Neuronal stem cell (in vitro differentiated cells): ENCODE results near the gene FHIT.
A peak's percentile ranks its signal among the peaks of the same experiment; 100 is the strongest.

ENCODE experiments used
- DNase-seq: peaks from one replicate; pipeline ENCODE4 v3.0.0-alpha.2; 2013; ENCODE audit warnings: low spot score
- H2AFZ ChIP-seq: one replicate; pipeline ENCODE4 v1.6.1; 2013; ENCODE audit warnings: mild to moderate bottlenecking, low read length, inconsistent platforms
- H2AK5ac ChIP-seq: 2 replicates; pipeline ENCODE4 v1.6.1; 2013; ENCODE audit warnings: low read depth, mild to moderate bottlenecking, inconsistent platforms, low read length, moderate library complexity, mixed read lengths
- H2BK120ac ChIP-seq: 2 replicates; pipeline ENCODE4 v1.6.1; 2013; ENCODE audit warnings: low read depth, mild to moderate bottlenecking, inconsistent platforms, low read length, moderate library complexity, mixed read lengths
- H2BK12ac ChIP-seq: one replicate; pipeline ENCODE4 v1.6.1; 2013; ENCODE audit warnings: low read length, inconsistent platforms
- H2BK15ac ChIP-seq: 2 replicates; pipeline ENCODE4 v1.6.1; 2013; ENCODE audit warnings: mild to moderate bottlenecking, low read length, inconsistent platforms, mixed read lengths
- H2BK5ac ChIP-seq: one replicate; pipeline ENCODE4 v1.6.1; 2013; ENCODE audit warnings: inconsistent platforms, mild to moderate bottlenecking, low read length, moderate library complexity
- H3K14ac ChIP-seq: one replicate; pipeline ENCODE4 v1.6.1; 2013; ENCODE audit warnings: low read length, inconsistent platforms
- H3K18ac ChIP-seq: 2 replicates; pipeline ENCODE4 v1.6.1; 2013; ENCODE audit warnings: low read length, inconsistent platforms
- H3K23ac ChIP-seq: 2 replicates; pipeline ENCODE4 v1.6.1; 2013; ENCODE audit warnings: low read depth, mild to moderate bottlenecking, mixed read lengths, low read length, inconsistent platforms; ENCODE audit not compliant: poor library complexity
- H3K27ac ChIP-seq: replicated peaks from 3 replicates; pipeline ENCODE4 v1.5.1; 2013; ENCODE audit warnings: low read length, inconsistent platforms
- H3K27me3 ChIP-seq, 3 experiments: 2 replicates each; pipeline ENCODE4 v1.6.1; 2013; ENCODE audit warnings: low read length in 3 of 3, mild to moderate bottlenecking in 2 of 3, inconsistent platforms in 1 of 3, low read depth in 1 of 3, mixed read lengths in 1 of 3, moderate library complexity in 1 of 3; ENCODE audit not compliant: control insufficient read depth in 3 of 3, insufficient read depth in 3 of 3
- H3K36me3 ChIP-seq, 2 donors: replicated peaks in 1 of 2; 2 replicates each; pipeline ENCODE4 v1.6.1; 2013; ENCODE audit warnings: low read length in 2 of 2; ENCODE audit not compliant: control insufficient read depth in 2 of 2, insufficient read depth in 2 of 2
- H3K4ac ChIP-seq: 2 replicates; pipeline ENCODE4 v1.6.1; 2013; ENCODE audit warnings: inconsistent platforms, mild to moderate bottlenecking, low read length, moderate library complexity
- H3K4me1 ChIP-seq, 2 donors: 1 replicate in 1 of 2; 2 replicates in 1 of 2; pipeline ENCODE4 v1.6.1; 2013; ENCODE audit warnings: low read length in 2 of 2, low read depth in 1 of 2; ENCODE audit not compliant: control insufficient read depth in 2 of 2, insufficient read depth in 1 of 2
- H3K4me2 ChIP-seq: one replicate; pipeline ENCODE4 v1.6.1; 2013; ENCODE audit warnings: mild to moderate bottlenecking, low read length, inconsistent platforms; ENCODE audit not compliant: insufficient read depth, poor library complexity, severe bottlenecking
- H3K4me3 ChIP-seq, 2 donors: 2 replicates each; pipeline ENCODE4 v1.5.1; 2013; ENCODE audit warnings: low read length in 2 of 2, mild to moderate bottlenecking in 2 of 2, inconsistent platforms in 1 of 2, moderate library complexity in 1 of 2
- H3K79me1 ChIP-seq: one replicate; pipeline ENCODE4 v1.6.1; 2013; ENCODE audit warnings: low read depth, mild to moderate bottlenecking, inconsistent platforms, low read length, moderate library complexity
- H3K9ac ChIP-seq: one replicate; pipeline ENCODE4 v1.6.1; 2013; ENCODE audit warnings: mild to moderate bottlenecking, low read depth, low read length, inconsistent platforms; ENCODE audit not compliant: poor library complexity
- H3K9me3 ChIP-seq, 2 donors: replicated peaks in 1 of 2; 2 replicates each; pipeline versions ENCODE3 to v1.6.1; 2013; ENCODE audit warnings: low read length in 2 of 2, mild to moderate bottlenecking in 2 of 2, inconsistent platforms in 1 of 2, low read depth in 1 of 2, mixed read lengths in 1 of 2, moderate library complexity in 1 of 2; ENCODE audit not compliant: control insufficient read depth in 2 of 2, insufficient read depth in 1 of 2
- H4K8ac ChIP-seq: one replicate; pipeline ENCODE4 v1.6.1; 2013; ENCODE audit warnings: low read depth, mild to moderate bottlenecking, inconsistent platforms, low read length, moderate library complexity
- H4K91ac ChIP-seq: one replicate; pipeline ENCODE4 v1.6.1; 2013; ENCODE audit warnings: low read length, low read depth, mild to moderate bottlenecking, inconsistent platforms; ENCODE audit not compliant: poor library complexity
- WGBS, 2 donors: extraction: QIAGEN DNeasy Blood & Tissue Kit; methylation state at CpG; one replicate each; pipeline ENCODE4 v1.1.7; 2013; ENCODE audit warnings: missing lambda C conversion rate in 2 of 2, mixed read lengths in 1 of 2; ENCODE audit not compliant: insufficient read length in 2 of 2, insufficient replicate concordance in 1 of 2; ENCODE audit errors: extremely low coverage in 2 of 2; 5-methylcytosine and 5-hydroxymethylcytosine counted together

FHIT gene

DNA sequence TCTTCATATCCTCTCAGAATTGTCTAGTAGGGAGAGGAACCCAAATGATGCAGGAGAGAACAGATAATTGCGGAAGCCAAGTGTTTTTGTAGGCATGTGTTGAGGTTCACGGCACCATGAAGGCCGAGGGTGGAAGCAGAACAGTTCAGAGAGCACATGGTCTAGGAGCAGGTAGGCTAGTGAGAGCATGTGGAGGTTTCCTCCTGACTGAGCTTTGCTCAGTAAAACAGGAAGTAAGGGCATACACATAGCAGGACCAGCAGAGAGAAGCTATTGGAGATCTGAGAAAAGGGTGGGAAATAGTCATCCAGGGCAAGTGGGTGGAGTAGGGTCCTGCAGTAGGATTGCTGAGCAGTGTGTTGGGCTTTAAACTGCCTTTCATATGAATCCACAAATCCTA is 491.1 kb downstream of the FHIT start:
- WGBS, 2 donors = no CpG with 5 or more reads among the region's 3 CpGs
- peaks cover 0 to 2% of the 10 kb centered on the region in 2 donors for H3K9me3 ChIP-seq
- no peak overlapping the region for H3K4me2 ChIP-seq
- H3K18ac ChIP-seq = no peak overlapping the region
- no peak overlapping the region for H2AK5ac ChIP-seq
- H4K91ac ChIP-seq = no peak overlapping the region
- no peak overlapping the region for H3K4ac ChIP-seq
- no peak overlapping the region for H2AFZ ChIP-seq
- no peak overlapping the region for H3K9ac ChIP-seq
- no peak overlapping the region for H3K14ac ChIP-seq
- H3K4me3 ChIP-seq = no peak overlapping the region
- H2BK12ac ChIP-seq = no peak overlapping the region
- no peak for DNase-seq
- no peaks in the 10 kb centered on the region for H3K36me3 ChIP-seq
- H3K27ac ChIP-seq = no peak overlapping the region
- H2BK120ac ChIP-seq = no peak overlapping the region
- no peak overlapping the region for H3K23ac ChIP-seq
- peaks cover 2 to 11% of the 10 kb centered on the region in 2 donors for H3K4me1 ChIP-seq
- no peak overlapping the region for H2BK15ac ChIP-seq
- no peak overlapping the region for H2BK5ac ChIP-seq
- no peaks in the 10 kb centered on the region for H3K27me3 ChIP-seq
- no peak overlapping the region for H4K8ac ChIP-seq
- no peaks in the 10 kb centered on the region for H3K79me1 ChIP-seq

DNA sequence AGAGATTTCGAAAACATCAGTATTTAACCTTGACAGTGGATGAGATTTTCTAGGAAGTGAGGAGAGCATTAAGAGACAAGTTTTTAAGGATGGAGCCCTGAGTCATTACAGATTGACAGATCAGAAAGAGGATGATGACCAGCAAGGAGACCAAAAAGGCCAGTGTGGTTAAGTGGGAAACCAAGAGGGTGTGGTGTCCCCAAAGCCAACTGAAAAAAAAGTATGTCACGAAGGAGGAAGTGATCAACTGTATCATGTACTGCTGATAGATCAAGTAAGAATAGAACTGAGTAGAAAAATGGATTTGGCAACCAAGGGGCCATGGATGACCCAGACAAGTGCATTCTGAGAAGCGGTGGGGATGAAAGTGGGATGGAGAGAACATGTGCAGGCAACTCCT is 491.8 kb downstream of the FHIT start:
- Histone ChIP-seq H3K36me3 (no peaks in the 10 kb centered on the region), H4K91ac (no peak overlapping the region), H3K4me2 (no peak overlapping the region), H3K9me3 (peaks cover 0 to 2% of the 10 kb centered on the region in 2 donors), H2AFZ (no peak overlapping the region), H3K27ac (no peak overlapping the region), H3K9ac (no peak overlapping the region), H2BK12ac (no peak overlapping the region), H4K8ac (no peak overlapping the region), H3K4me1 (peaks cover 2 to 11% of the 10 kb centered on the region in 2 donors), H3K4me3 (no peak overlapping the region), H2BK15ac (no peak overlapping the region), H3K4ac (no peak overlapping the region), H2BK120ac (no peak overlapping the region), H2AK5ac (no peak overlapping the region), H3K79me1 (no peaks in the 10 kb centered on the region), H3K23ac (no peak overlapping the region), H3K18ac (no peak overlapping the region), H3K14ac (no peak overlapping the region), H2BK5ac (no peak overlapping the region), H3K27me3 (no peaks in the 10 kb centered on the region)
- no peak for DNase-seq
- no CpG with 5 or more reads among the region's 3 CpGs for WGBS, 2 donors

DNA sequence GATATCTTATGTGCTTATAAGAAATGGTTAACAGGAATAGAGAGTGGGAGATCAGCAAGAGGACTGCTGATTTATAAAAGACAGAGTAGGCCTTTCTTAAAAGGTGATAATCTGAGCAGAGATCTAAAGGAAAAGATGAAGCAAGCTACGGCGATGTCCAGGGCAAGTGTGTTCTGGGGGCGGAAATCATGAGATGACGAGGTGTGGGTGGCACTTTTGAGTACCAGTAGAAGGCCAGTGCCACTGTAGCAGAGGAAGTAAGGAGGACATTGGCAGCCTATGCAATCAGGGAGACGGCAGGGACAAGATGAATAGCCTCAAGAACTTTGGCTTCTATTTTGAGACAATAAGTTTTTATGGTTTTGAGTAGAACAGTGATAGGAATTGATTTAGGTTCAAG is 492.4 kb downstream of the FHIT start:
- no peak overlapping the region for H3K14ac ChIP-seq
- H3K4me2 ChIP-seq = no peak overlapping the region
- no peak overlapping the region for H3K4me3 ChIP-seq
- H3K18ac ChIP-seq = no peak overlapping the region
- no peak overlapping the region for H3K9ac ChIP-seq
- H2BK12ac ChIP-seq = no peak overlapping the region
- DNase-seq = no peak
- no peak overlapping the region for H2BK5ac ChIP-seq
- no CpG with 5 or more reads among the region's 5 CpGs for WGBS, 2 donors
- H3K23ac ChIP-seq = no peak overlapping the region
- no peak overlapping the region for H4K8ac ChIP-seq
- H3K4me1 ChIP-seq = peaks cover 2 to 11% of the 10 kb centered on the region in 2 donors
- no peaks in the 10 kb centered on the region for H3K36me3 ChIP-seq
- no peak overlapping the region for H3K4ac ChIP-seq
- H3K79me1 ChIP-seq = no peaks in the 10 kb centered on the region
- H3K27ac ChIP-seq = no peak overlapping the region
- H2AK5ac ChIP-seq = no peak overlapping the region
- H2AFZ ChIP-seq = no peak overlapping the region
- H4K91ac ChIP-seq = no peak overlapping the region
- no peak overlapping the region for H2BK15ac ChIP-seq
- H2BK120ac ChIP-seq = no peak overlapping the region
- H3K9me3 ChIP-seq = peaks cover 0 to 2% of the 10 kb centered on the region in 2 donors
- H3K27me3 ChIP-seq = no peaks in the 10 kb centered on the region

DNA sequence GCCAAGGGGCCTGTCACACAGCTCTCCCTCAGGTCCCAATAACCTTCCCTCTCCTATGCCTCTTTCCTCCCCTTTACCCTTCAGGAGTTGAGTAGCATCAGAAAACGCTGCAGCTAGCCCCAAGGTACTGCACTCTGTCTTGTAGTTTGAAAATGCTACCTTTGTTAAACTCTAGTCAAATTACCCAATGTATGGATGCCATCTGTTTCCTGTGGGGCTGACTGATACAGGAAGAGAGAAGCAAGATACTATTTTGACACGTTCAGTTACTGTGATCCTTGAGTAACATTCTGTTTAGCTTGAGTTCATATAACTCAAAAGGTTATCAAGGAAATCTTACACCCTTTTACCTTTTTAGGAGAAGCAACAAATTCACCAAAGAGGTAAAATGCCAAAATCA is 493.1 kb downstream of the FHIT start:
- no peak overlapping the region for H3K4me3 ChIP-seq
- H3K4ac ChIP-seq = no peak overlapping the region
- H3K4me1 ChIP-seq = peaks cover 2 to 13% of the 10 kb centered on the region in 2 donors
- H2AFZ ChIP-seq = no peak overlapping the region
- no peak overlapping the region for H3K27ac ChIP-seq
- H3K36me3 ChIP-seq = no peaks in the 10 kb centered on the region
- no CpG with 5 or more reads among the region's 2 CpGs for WGBS, 2 donors
- H3K9ac ChIP-seq = no peak overlapping the region
- H3K14ac ChIP-seq = no peak overlapping the region
- H2AK5ac ChIP-seq = peak overlapping the region; percentile 86
- H3K18ac ChIP-seq = peak overlapping the region; percentile 89
- no peak overlapping the region for H4K8ac ChIP-seq
- H2BK12ac ChIP-seq = no peak overlapping the region
- no peaks in the 10 kb centered on the region for H3K27me3 ChIP-seq
- peaks cover 0 to 2% of the 10 kb centered on the region in 2 donors for H3K9me3 ChIP-seq
- peak overlapping the region; percentile 34 for H2BK15ac ChIP-seq
- H3K23ac ChIP-seq = no peak overlapping the region
- H2BK5ac ChIP-seq = no peak overlapping the region
- H3K4me2 ChIP-seq = no peak overlapping the region
- no peak overlapping the region for H2BK120ac ChIP-seq
- H4K91ac ChIP-seq = peak overlapping the region; percentile 33
- H3K79me1 ChIP-seq = no peaks in the 10 kb centered on the region
- DNase-seq = no peak
